Ammon's horn (tissue), 1 donor: ENCODE results near the gene CALM1.

Source experiments
- DNase-seq: peaks from one replicate; pipeline ENCODE4 v3.0.0-alpha.2; 2016; ENCODE audit warnings: low spot score

Gene CALM1

GRCh38 chr14:90396341-90397339 lies at the start of gene CALM1:
TSS of gene CALM1 (plus strand) at chr14:90397029. CDS start at chr14:90397231, 202 bp downstream.
- DNase-seq = peak; percentile 93

GRCh38 chr14:90348270-90348669 lies 48.6 kb upstream of the CALM1 start:
- no peak for DNase-seq

- no peak for DNase-seq
Measured at GRCh38 chr14:90349739-90350138, 47.1 kb upstream of the CALM1 start.

DNA sequence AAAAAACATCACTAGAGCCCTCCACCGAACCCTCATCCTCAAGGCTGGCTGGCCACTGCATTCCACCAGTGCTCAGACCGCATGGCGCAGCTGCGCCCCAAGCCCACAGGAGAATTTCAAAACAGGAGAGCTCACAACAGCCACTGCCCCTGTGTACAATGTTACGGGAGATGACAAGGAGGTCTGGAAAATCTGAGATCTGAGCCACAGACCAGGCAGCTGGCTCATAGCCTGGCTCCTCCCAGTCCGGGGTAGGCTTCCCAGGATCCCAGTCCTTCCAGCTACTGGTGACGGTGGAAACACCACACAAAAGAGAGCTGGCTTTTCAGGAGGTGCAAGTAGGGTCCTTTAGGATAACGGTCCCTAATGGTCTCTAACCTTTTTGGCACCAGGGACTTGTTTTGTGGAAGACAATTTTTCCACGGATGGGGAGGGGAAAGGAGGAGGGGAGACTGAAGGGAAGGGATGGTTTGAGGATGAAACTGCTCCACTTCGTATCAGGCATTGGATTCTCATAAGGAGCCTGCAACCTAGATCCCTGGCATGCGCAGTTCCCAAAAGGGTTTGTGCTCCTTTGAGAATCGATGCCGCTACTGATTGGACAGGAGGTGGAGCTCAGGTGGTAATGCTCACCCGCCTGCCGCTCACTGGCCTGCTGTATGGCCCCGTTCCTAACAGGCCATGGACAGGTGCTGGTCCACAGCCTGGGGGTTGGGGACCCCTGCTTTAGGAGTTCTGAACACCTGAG lies 42.1 kb upstream of the CALM1 start:
- DNase-seq = no peak

DNA sequence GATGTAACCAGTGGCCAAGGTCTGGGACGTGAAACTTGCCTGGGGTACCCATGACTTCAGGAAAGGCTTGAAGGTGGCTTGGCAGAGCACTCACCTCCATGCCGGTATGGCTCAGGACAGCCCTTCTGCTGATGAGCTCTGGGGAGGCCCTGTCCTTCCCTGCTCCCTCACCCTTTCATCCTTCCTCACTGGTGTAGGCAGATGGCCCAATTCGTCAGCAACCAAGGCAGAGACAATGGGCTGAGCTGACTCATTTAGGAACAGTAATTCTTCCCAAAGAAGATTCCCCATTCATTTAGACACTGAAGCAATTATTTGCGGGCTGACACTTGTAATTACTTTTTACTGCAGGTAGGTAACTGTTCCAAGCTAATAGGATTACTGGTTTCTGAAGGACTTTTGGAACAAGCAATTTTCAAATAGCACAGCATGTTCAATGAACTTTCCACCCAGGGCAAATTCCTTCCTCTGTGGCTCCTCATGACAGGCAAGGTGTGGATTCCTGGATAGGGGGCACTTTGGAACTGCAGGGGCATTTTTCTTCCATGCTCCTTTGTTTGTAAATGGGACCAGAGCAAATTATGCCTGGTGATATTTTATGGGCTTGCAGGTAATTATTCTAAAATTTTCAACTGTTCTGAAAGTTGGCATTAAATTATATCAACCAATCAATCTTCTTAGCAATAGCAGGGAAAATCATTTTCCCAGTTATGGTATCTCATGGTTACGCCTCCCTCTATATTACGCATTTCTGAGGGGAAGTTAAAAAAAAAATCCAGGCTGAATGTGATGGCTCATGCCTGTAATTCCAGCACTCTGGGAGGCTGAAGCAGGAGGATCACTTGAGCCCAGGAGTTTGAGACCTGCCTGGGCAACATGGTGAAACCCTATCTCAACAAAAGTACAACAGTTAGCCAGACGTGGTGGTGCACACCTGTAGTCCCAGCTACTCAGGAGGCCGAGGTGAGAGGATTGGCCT lies 41.0 kb upstream of the CALM1 start:
- DNase-seq = no peak

- DNase-seq = no peak
Measured at GRCh38 chr14:90356925-90357324, 39.9 kb upstream of the CALM1 start.

DNA sequence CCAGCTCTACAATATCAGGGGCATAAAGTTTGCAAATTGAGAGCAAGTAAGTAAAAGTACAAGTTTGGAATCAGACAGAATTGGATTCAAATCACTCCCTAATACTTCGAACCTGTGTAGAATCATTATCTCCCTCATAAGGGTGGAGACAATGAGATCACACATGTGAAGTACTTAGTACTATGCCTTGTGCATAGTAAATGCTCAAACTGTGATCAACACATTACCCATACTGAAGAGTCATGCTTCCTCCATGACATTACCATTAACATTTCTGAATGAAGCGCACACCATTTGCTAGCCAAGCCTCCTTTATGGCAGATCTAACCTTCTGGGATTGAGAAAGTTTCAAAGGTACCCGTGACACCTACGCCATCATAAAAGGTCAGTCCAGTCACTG lies 38.5 kb upstream of the CALM1 start:
- no peak for DNase-seq

- DNase-seq = no peak
Measured at GRCh38 chr14:90361865-90362557, 34.8 kb upstream of the CALM1 start.

GRCh38 chr14:90362558-90362896 lies 34.3 kb upstream of the CALM1 start:
- no peak for DNase-seq

- DNase-seq = peak; percentile 72
Measured at GRCh38 chr14:90368946-90369721, 27.7 kb upstream of the CALM1 start.

- DNase-seq = no peak
Measured at GRCh38 chr14:90373887-90374286, 22.9 kb upstream of the CALM1 start.

- DNase-seq = no peak
Measured at GRCh38 chr14:90374813-90375212, 22.0 kb upstream of the CALM1 start.

DNA sequence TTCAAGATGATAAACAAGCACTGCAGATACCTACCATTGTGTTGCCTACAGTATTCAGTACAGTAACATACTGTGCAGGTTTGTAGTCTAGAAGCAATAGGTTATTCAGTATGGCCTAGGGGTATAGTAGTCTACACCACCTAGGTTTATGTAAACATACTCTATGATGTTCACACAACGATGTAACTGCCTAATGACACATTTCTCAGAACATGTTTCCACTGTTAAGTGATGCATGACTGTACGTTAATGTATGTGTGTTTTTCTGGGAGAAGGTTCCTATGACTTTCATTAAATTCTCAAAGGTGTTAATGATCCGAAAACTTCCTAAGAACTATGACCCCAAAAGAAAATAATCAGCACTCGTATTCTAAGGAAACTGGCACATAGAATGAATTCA lies 20.9 kb upstream of the CALM1 start:
- no peak for DNase-seq

- no peak for DNase-seq
Measured at GRCh38 chr14:90378249-90378648, 18.6 kb upstream of the CALM1 start.

DNA sequence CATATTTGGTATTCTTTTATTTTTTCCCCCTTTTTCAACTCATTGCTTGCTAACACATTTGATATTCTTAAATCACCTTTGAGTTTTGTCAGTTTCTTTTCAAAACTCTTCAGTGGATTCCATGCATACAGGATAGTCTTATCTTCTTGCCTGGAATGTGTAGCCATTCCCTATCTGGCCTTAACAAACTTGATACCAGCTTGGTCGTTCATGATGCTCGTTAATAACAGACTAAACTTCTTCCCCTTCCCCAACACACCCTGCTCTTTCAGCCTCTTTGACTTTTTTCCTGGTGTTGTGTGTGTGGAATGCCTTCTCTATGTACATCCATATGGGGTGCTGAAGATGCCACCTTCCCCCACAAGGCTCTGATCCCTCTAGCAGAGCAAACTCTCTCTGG lies 17.7 kb upstream of the CALM1 start:
- no peak for DNase-seq

GRCh38 chr14:90381011-90381786 lies 15.6 kb upstream of the CALM1 start:
- DNase-seq = peak; percentile 92

DNA sequence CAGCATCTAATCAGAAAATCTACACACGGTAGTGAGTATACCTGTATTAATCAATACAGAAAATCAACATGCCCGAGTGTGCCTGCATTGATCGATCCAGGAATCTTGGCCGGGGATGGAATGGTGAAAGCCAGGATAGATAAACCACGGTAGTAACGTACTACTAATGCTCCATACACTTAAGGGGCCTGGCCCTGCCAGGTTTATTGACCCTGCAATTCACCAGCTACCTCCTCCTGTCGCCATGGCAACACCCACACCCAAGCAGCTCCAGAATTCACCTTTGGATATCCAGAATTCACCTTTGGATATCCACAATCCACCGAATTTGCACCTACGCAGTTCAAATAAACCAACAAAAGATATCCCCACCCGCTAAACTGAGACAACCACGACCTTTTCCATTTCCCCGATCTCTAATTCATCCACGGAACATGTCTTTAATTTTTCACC lies 14.8 kb upstream of the CALM1 start:
- peak; percentile 35 for DNase-seq

- DNase-seq = peak; percentile 92
Measured at GRCh38 chr14:90382491-90383125, 14.2 kb upstream of the CALM1 start.

DNA sequence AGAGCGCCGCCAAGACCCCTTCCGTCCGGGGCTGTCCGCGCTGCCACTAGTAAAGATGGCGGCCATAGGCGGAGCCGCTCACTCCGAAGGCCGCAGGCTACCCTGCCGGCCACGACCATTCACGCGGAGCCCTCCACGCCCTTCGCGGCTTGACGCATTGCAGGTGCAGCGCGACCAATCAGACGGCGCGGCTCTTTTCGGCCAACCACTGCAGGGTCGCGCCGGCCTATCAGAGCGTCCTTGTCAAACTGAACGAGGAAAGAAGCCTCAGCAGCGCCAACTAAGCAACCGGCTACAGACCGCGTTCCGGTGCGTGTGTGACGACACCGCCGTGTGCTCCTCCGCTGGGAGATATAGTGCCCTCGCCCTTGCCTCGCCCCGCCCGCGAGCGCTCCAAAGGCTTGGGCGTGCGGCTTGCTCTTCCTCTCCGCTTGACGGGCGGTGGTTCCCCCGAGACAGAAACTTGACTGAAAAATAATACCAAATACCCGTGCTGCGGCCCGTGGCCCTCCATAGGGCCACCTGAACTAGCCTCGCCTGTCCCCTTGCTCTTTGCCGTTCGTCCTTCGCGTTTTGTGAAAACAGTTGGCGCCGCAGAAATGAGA lies 13.6 kb upstream of the CALM1 start:
- peak; percentile 100 for DNase-seq
